HepG2 (cell line): ENCODE measurements around the gene CYB5D1. TPM values are rescaled to one million over a fixed set of nuclear protein-coding genes. Genes with fewer than 3 reads are reported as not detected.
A peak's percentile ranks its signal among the peaks of the same experiment; 100 is the strongest.

Experiments
- EED ChIP-seq: sonication (generic); formaldehyde crosslinking; IDR thresholded peaks from 2 replicates; pipeline ENCODE4 v1.5.0; 2020; ENCODE audit warnings: mild to moderate bottlenecking, missing genetic modification reagents
- ETS1 ChIP-seq: sonication (generic); formaldehyde crosslinking; IDR thresholded peaks from 2 replicates; pipeline ENCODE4 v1.4.0; 2020; ENCODE audit warnings: missing genetic modification reagents
- GTF2F1 ChIP-seq: fragments of 150-350 bp; IDR thresholded peaks from 2 replicates; pipeline ENCODE4 v1.6.1; 2014; ENCODE audit warnings: low read length
- HOXD1 ChIP-seq: sonication (generic); formaldehyde crosslinking; IDR thresholded peaks from 2 replicates; pipeline ENCODE4 v1.5.0; 2020; ENCODE audit warnings: missing genetic modification reagents
- JARID2 ChIP-seq: sonication (generic); formaldehyde crosslinking; IDR thresholded peaks from 2 replicates; pipeline ENCODE4 v1.8.1; 2023; ENCODE audit warnings: missing genetic modification reagents, inconsistent platforms; ENCODE audit not compliant: insufficient replicate concordance
- MAX ChIP-seq: IDR thresholded peaks from 2 replicates; pipeline ENCODE4 v1.6.1; 2012; ENCODE audit warnings: inconsistent platforms
- PCBP1 ChIP-seq: fragments of 200-400 bp; formaldehyde crosslinking; IDR thresholded peaks from 2 replicates; pipeline ENCODE4 v1.6.1; 2017; ENCODE audit warnings: mild to moderate bottlenecking, low read depth, low read length, borderline replicate concordance
- PRDM4 ChIP-seq: sonication (generic); formaldehyde crosslinking; IDR thresholded peaks from 2 replicates; pipeline ENCODE4 v1.9.0; 2021; ENCODE audit warnings: missing genetic modification reagents, borderline replicate concordance
- RAD51 ChIP-seq: fragments of 450-650 bp; IDR thresholded peaks from 2 replicates; pipeline ENCODE4 v1.6.1; 2016; ENCODE audit warnings: borderline replicate concordance
- RFX1 ChIP-seq: fragments of 450-650 bp; IDR thresholded peaks from 2 replicates; pipeline ENCODE4 v1.6.1; 2017
- SMYD3 ChIP-seq: sonication (generic); formaldehyde crosslinking; IDR thresholded peaks from 2 replicates; pipeline ENCODE4 v1.8.1; 2023; ENCODE audit warnings: mild to moderate bottlenecking, missing genetic modification reagents
- TBX2 ChIP-seq: sonication (generic); formaldehyde crosslinking; IDR thresholded peaks from 2 replicates; pipeline ENCODE4 v1.5.0; 2020; ENCODE audit warnings: missing genetic modification reagents, mild to moderate bottlenecking, borderline replicate concordance
- TMF1 ChIP-seq: sonication (generic); formaldehyde crosslinking; IDR thresholded peaks from 2 replicates; pipeline ENCODE4 v1.8.1; 2022; ENCODE audit warnings: low read depth, missing genetic modification reagents
- TOPORS ChIP-seq: sonication (generic); formaldehyde crosslinking; IDR thresholded peaks from 2 replicates; pipeline ENCODE4 v1.8.0; 2023; ENCODE audit warnings: mild to moderate bottlenecking, missing genetic modification reagents
- TP53 ChIP-seq: sonication (generic); formaldehyde crosslinking; conservative IDR thresholded peaks from 2 replicates; pipeline ENCODE4 v1.4.0; 2020; ENCODE audit warnings: missing genetic modification reagents
- ZFX ChIP-seq: sonication (generic); formaldehyde crosslinking; IDR thresholded peaks from 2 replicates; pipeline ENCODE4 v1.4.0; 2020; ENCODE audit warnings: mild to moderate bottlenecking, low read depth, missing genetic modification reagents, moderate library complexity
- ZNF160 ChIP-seq: sonication (generic); formaldehyde crosslinking; IDR thresholded peaks from 2 replicates; pipeline ENCODE4 v1.8.0; 2022; ENCODE audit warnings: mild to moderate bottlenecking, inconsistent platforms, missing genetic modification reagents
- ZNF34 ChIP-seq: sonication (generic); formaldehyde crosslinking; IDR thresholded peaks from 2 replicates; pipeline ENCODE4 v1.4.0; 2020; ENCODE audit warnings: mild to moderate bottlenecking, missing genetic modification reagents, borderline replicate concordance
- ZNF652 ChIP-seq: IDR thresholded peaks from 2 replicates; pipeline ENCODE4 v1.6.1; 2016; ENCODE audit warnings: low read depth, borderline replicate concordance
- polyA plus RNA-seq, 8 experiments: library from polyadenylated mRNA; depleted of rRNA in 3 of 8; stranded (reverse) in 7 of 8; unstranded in 1 of 8; fragments of >200 nt; fragmentation: Illumina TruSeq in 4 of 8; extraction: Trizol in 4 of 8; gene quantifications; 2 replicates each; pipeline versions ENCODE4 v1.2.1 to v1.2.3, GENCODE V29; 2011 to 2016; ENCODE audit warnings: low read depth in 4 of 8, missing spikeins in 1 of 8, mixed read lengths in 1 of 8; ENCODE audit not compliant: insufficient read depth in 1 of 8
- total RNA-seq, 5 experiments: library from RNA; depleted of rRNA; stranded (reverse); fragments of >200 nt; fragmentation: Illumina TruSeq; extraction: Trizol; gene quantifications; 2 replicates each; pipeline ENCODE4 v1.2.3, GENCODE V29; 2016; ENCODE audit warnings: low read depth in 1 of 5
- TF ChIP-seq, protein P1 (sequence below): sonication (generic); formaldehyde crosslinking; IDR thresholded peaks from 2 replicates; pipeline ENCODE4 v1.9.0; 2021; ENCODE audit warnings: missing genetic modification reagents, mild to moderate bottlenecking, borderline replicate concordance
- TF ChIP-seq, protein P2 (sequence below): fragments of 450-650 bp; IDR thresholded peaks from 2 replicates; pipeline ENCODE4 v1.6.1; 2017; ENCODE audit warnings: mild to moderate bottlenecking
- TF ChIP-seq, protein P3 (sequence below): sonication (generic); formaldehyde crosslinking; IDR thresholded peaks from 2 replicates; pipeline ENCODE4 v1.8.0; 2023; ENCODE audit warnings: mild to moderate bottlenecking, missing genetic modification reagents

Gene CYB5D1
- total and polyA plus RNA-seq, 2 of the 13 experiments (the other 11 are each of a cell fraction or from before 2014, with no cell fraction given), result 8.9 to 17.0 TPM

DNA sequence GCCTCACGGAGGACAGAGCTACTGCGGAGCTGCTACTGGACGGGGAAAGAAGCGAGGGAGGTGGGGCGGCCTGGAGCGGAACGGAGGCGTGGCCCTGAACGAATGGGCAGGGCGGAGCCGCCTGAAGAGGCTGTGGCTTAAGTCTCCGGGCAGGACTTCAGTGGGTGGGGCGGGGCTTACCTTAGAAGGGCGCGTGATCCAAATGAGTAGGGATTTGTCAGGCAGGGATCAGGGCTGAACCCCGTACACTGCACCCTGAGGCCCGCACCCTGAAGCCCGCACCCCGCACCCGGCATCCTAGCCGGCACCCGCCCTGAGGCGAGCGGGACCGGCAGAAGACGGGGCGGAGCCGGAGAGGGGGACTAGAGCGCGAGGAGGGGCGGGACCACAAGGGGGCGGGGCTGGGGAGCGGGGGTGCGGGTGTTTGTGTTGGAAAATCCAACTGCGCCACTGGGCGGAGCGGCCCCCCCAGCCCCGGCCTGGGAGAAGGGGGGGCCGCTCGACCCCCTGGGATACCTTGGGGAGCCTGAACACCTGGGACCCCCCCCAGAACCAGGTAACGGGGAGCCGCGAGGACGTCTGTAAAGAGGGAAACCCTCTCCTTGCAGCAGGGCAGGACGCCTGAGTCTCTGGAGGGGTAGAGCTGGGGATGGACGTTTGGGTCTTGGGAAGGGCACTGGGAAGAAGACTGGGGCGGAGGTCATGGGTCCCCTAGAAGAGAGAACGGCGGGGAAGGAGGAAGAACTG, 23.8 kb upstream of the CYB5D1 start, which contains the start of gene KDM6B (continued):
- no peak for TF ChIP-seq ETS1 (CRISPR knock-in tag)
- TF ChIP-seq ZNF160 (CRISPR knock-in tag), result no peak
- TF ChIP-seq, protein P1, sequence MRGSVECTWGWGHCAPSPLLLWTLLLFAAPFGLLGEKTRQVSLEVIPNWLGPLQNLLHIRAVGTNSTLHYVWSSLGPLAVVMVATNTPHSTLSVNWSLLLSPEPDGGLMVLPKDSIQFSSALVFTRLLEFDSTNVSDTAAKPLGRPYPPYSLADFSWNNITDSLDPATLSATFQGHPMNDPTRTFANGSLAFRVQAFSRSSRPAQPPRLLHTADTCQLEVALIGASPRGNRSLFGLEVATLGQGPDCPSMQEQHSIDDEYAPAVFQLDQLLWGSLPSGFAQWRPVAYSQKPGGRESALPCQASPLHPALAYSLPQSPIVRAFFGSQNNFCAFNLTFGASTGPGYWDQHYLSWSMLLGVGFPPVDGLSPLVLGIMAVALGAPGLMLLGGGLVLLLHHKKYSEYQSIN, result no peak
- no peak; the same call in 1 of the 2 replicates for TF ChIP-seq MAX
- peak; percentile 42; the same call in 1 of the 2 replicates for TF ChIP-seq ZFX (CRISPR knock-in tag)
- no peak for TF ChIP-seq ZNF652
- no peak for TF ChIP-seq TBX2 (CRISPR knock-in tag)
- no peak for TF ChIP-seq TP53
- no peak for TF ChIP-seq SMYD3
- TF ChIP-seq RAD51, result no peak
- TF ChIP-seq HOXD1 (CRISPR knock-in tag), result 0 out of 2 replicates have a peak, but pooled peaks have one; percentile 20
- TF ChIP-seq TMF1 (CRISPR knock-in tag), result no peak
- TF ChIP-seq, protein P2, sequence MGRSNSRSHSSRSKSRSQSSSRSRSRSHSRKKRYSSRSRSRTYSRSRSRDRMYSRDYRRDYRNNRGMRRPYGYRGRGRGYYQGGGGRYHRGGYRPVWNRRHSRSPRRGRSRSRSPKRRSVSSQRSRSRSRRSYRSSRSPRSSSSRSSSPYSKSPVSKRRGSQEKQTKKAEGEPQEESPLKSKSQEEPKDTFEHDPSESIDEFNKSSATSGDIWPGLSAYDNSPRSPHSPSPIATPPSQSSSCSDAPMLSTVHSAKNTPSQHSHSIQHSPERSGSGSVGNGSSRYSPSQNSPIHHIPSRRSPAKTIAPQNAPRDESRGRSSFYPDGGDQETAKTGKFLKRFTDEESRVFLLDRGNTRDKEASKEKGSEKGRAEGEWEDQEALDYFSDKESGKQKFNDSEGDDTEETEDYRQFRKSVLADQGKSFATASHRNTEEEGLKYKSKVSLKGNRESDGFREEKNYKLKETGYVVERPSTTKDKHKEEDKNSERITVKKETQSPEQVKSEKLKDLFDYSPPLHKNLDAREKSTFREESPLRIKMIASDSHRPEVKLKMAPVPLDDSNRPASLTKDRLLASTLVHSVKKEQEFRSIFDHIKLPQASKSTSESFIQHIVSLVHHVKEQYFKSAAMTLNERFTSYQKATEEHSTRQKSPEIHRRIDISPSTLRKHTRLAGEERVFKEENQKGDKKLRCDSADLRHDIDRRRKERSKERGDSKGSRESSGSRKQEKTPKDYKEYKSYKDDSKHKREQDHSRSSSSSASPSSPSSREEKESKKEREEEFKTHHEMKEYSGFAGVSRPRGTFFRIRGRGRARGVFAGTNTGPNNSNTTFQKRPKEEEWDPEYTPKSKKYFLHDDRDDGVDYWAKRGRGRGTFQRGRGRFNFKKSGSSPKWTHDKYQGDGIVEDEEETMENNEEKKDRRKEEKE, result no peak
- TF ChIP-seq JARID2, result no peak
- no peak for TF ChIP-seq EED
- no peak for TF ChIP-seq PCBP1
- TF ChIP-seq TOPORS (CRISPR knock-in tag), result no peak
- TF ChIP-seq, protein P3, sequence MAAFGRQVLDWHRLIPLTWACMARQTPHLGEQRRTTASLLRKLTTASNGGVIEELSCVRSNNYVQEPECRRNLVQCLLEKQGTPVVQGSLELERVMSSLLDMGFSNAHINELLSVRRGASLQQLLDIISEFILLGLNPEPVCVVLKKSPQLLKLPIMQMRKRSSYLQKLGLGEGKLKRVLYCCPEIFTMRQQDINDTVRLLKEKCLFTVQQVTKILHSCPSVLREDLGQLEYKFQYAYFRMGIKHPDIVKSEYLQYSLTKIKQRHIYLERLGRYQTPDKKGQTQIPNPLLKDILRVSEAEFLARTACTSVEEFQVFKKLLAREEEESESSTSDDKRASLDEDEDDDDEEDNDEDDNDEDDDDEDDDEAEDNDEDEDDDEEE (CRISPR knock-in tag), result no peak
- TF ChIP-seq GTF2F1, result no peak
- no peak for TF ChIP-seq ZNF34
- TF ChIP-seq RFX1, result no peak
- no peak for TF ChIP-seq PRDM4 (CRISPR knock-in tag)
